Measurements from ENCODE around the gene TNFRSF25.
A peak's percentile ranks its signal among the peaks of the same experiment; 100 is the strongest.

The TNFRSF25 gene

GRCh38 chr1:6486433-6487011, 20.5 kb upstream of the TNFRSF25 start:
- TF ChIP-seq CTCF (IDR thresholded peaks at IDR 0.05; ENCODE audit: low read depth, low read length): peak; percentile 96
- DNase-seq (ENCODE audit: extremely low read depth, low read depth): peak; percentile 44

GRCh38 chr1:6485168-6486101, 19.5 kb upstream of the TNFRSF25 start:
- TF ChIP-seq CTCF (IDR thresholded peaks at IDR 0.05; ENCODE audit: low read depth, low read length): no peak; the same call in 1 of the 2 replicates
- no peak for DNase-seq (ENCODE audit: extremely low read depth, low read depth)

- DNase-seq (ENCODE audit: extremely low read depth, low read depth): no peak
- TF ChIP-seq CTCF (IDR thresholded peaks at IDR 0.05; ENCODE audit: low read depth, low read length): no peak
These were observed 18.8 kb upstream of the TNFRSF25 start for GRCh38 chr1:6484826-6485167.

- TF ChIP-seq CTCF (IDR thresholded peaks at IDR 0.05; ENCODE audit: low read depth, low read length): no peak
- DNase-seq (ENCODE audit: extremely low read depth, low read depth): no peak
These were observed 17.8 kb upstream of the TNFRSF25 start for GRCh38 chr1:6483761-6484117.

GRCh38 chr1:6483017-6483760, 17.2 kb upstream of the TNFRSF25 start:
- no peak for TF ChIP-seq CTCF (IDR thresholded peaks at IDR 0.05; ENCODE audit: low read depth, low read length)
- no peak for DNase-seq (ENCODE audit: extremely low read depth, low read depth)

GRCh38 chr1:6481820-6482219, 15.8 kb upstream of the TNFRSF25 start:
- DNase-seq (ENCODE audit: extremely low read depth, low read depth): no peak
- TF ChIP-seq CTCF (IDR thresholded peaks at IDR 0.05; ENCODE audit: low read depth, low read length): no peak
